ENCODE results near the gene NCAPH2. TPM values are rescaled to one million over a fixed set of nuclear protein-coding genes. Genes with fewer than 3 reads are reported as not detected.

The NCAPH2 gene
- total and polyA plus RNA-seq, 2 of the 8 experiments (the other 6 are each of a cell fraction or from before 2014, with no cell fraction given): 62.2 to 81.6 TPM

GRCh38 chr22:50570861-50571260 is 62.8 kb downstream of the NCAPH2 start:
- Histone ChIP-seq H3K9me3 (ENCODE audit: insufficient read depth in 2 of 2, low read depth in 1 of 2, low read length in 1 of 2) (no peaks in the 10 kb centered on the region), H3K79me1 (ENCODE audit: low read depth, low read length) (no peaks in the 10 kb centered on the region), H3K27me3 (replicated peaks in 1 of 4; ENCODE audit: control insufficient read depth in 3 of 4, extremely low read depth in 1 of 4, insufficient read depth in 3 of 4, low read length in 3 of 4) (no peaks in the 10 kb centered on the region), H3K56ac (replicated peaks; ENCODE audit: insufficient read length, low read depth, low read length) (no peak overlapping the region), H3K4me3 (ENCODE audit: extremely low read depth in 1 of 4, insufficient read depth in 2 of 4, low read depth in 3 of 4, low read length in 4 of 4) (no peak overlapping the region), H2AFZ (ENCODE audit: low read length) (no peak overlapping the region), H3K4ac (replicated peaks; ENCODE audit: insufficient read length, low read depth, low read length) (no peak overlapping the region), H3K9ac (replicated peaks in 1 of 4; ENCODE audit: extremely low read depth in 1 of 4, low read depth in 3 of 4, low read length in 3 of 4) (no peak overlapping the region), H2BK12ac (ENCODE audit: low read depth, low read length) (no peak overlapping the region), H2AK5ac (ENCODE audit: low read depth, low read length) (no peak overlapping the region), H4K8ac (ENCODE audit: extremely low read depth, insufficient read depth, low read length) (no peak overlapping the region), H3K23ac (ENCODE audit: insufficient read length) (no peak overlapping the region), H3K4me2 (ENCODE audit: insufficient read depth in 1 of 2, low read depth in 2 of 2, low read length in 2 of 2) (no peak overlapping the region), H4K20me1 (replicated peaks in 1 of 2; ENCODE audit: control insufficient read depth in 1 of 2, insufficient read depth in 2 of 2, low read length in 2 of 2) (peaks cover 4 to 22% of the 10 kb centered on the region in 2 experiments), H3K27ac (ENCODE audit: low read depth, low read length) (no peak overlapping the region), H2BK20ac (ENCODE audit: low read length) (no peak overlapping the region), H4K5ac (ENCODE audit: insufficient read length, low read depth, low read length) (no peak overlapping the region), H4K91ac (replicated peaks; ENCODE audit: insufficient read length, low read length) (no peak overlapping the region), H3K79me2 (ENCODE audit: control insufficient read depth in 1 of 2, insufficient read depth in 2 of 2, low read length in 2 of 2) (no peaks in the 10 kb centered on the region), H3K23me2 (ENCODE audit: low read depth, low read length) (no peaks in the 10 kb centered on the region), H2BK120ac (replicated peaks; ENCODE audit: low read depth, low read length) (no peak overlapping the region), H3K18ac (ENCODE audit: extremely low read depth, low read length) (no peak overlapping the region), H2BK5ac (ENCODE audit: low read depth, low read length) (no peak overlapping the region), H3K4me1 (replicated peaks in 1 of 4; ENCODE audit: control insufficient read depth in 3 of 4, insufficient read depth in 4 of 4, low read length in 3 of 4) (no peaks in the 10 kb centered on the region), H3K14ac (ENCODE audit: insufficient read length) (no peak overlapping the region), H3K36me3 (ENCODE audit: control insufficient read depth in 2 of 4, insufficient read depth in 4 of 4, low read length in 3 of 4) (peaks cover 12 to 38% (median 29%) of the 10 kb centered on the region in 4 experiments; a peak in 7 of 8 replicates), H2BK15ac (ENCODE audit: low read length) (no peak overlapping the region)
- ChIA-PET CTCF (ENCODE audit: partially characterized antibody) (interaction anchor here (0.6 to 2.3 kb wide), 3 partner anchors 125 to 160 kb away, joined by 3 to 7 read pairs (median 4); no protein-coding TSS in a partner anchor), POLR2A (ENCODE audit: partially characterized antibody) (interaction anchor here (2.5 to 3.1 kb wide), 2 partner anchors 8 to 11 kb away, joined by 8 to 10 read pairs; partner anchors contain the start of genes CHKB and CPT1B)
- no peak for FAIRE-seq
- no peak for TF ChIP-seq ATF3 (IDR thresholded peaks at IDR 0.05; ENCODE audit: insufficient read depth, low read depth, low read length)
- no peak for TF ChIP-seq JUND (IDR thresholded peaks at IDR 0.05; ENCODE audit: low read length)
- TF ChIP-seq EP300 (IDR thresholded peaks at IDR 0.05; ENCODE audit: borderline replicate concordance in 1 of 2, low read depth in 2 of 2, low read length in 2 of 2): no peak
- no peak for TF ChIP-seq TEAD4 (IDR thresholded peaks at IDR 0.05; ENCODE audit: low read depth, low read length)
- TF ChIP-seq RXRA (IDR thresholded peaks at IDR 0.05; ENCODE audit: insufficient read depth, low read depth, low read length): no peak
- no peak for TF ChIP-seq TAF1 (IDR thresholded peaks at IDR 0.05; ENCODE audit: low read depth, low read length)
- TF ChIP-seq TBP (IDR thresholded peaks at IDR 0.05; ENCODE audit: low read depth, low read length): no peak
- no peak for TF ChIP-seq EGR1 (IDR thresholded peaks at IDR 0.05; ENCODE audit: borderline replicate concordance, low read depth, low read length)
- TF ChIP-seq POLR2A (IDR thresholded peaks at IDR 0.05; ENCODE audit: control extremely low read depth in 1 of 2, low read depth in 2 of 2, low read length in 2 of 2): no peak
- TF ChIP-seq KDM5A (IDR thresholded peaks at IDR 0.05; ENCODE audit: low read length): no peak
- no peak for TF ChIP-seq E2F6 (IDR thresholded peaks at IDR 0.05)
- no peak for TF ChIP-seq FOSL1 (IDR thresholded peaks at IDR 0.05; ENCODE audit: insufficient read depth, low read depth, low read length)
- TF ChIP-seq RFX5 (IDR thresholded peaks at IDR 0.05; ENCODE audit: borderline replicate concordance, low read depth, low read length): no peak
- WGBS, 2 experiments (ENCODE audit: extremely low coverage in 1 of 2, insufficient coverage in 1 of 2, insufficient read length in 1 of 2, insufficient replicate concordance in 2 of 2, low coverage in 1 of 2, low lambda C conversion rate in 2 of 2, missing lambda C conversion rate in 1 of 2): 94% methylated on average over 12 of the region's 12 CpGs; no CpG with 5 or more reads in 1 of the 2 experiments
- DNase-seq (ENCODE audit: low read depth in 1 of 2, low spot score in 2 of 2): no peak

Data from H1 (cell line).